ENCODE measurements around the gene TGOLN2. TPM values are rescaled to one million over a fixed set of nuclear protein-coding genes. Genes with fewer than 3 reads are reported as not detected.
"Not testable (repeated sequence)": the region's sequence is repeated elsewhere in the genome, so short reads cannot be mapped to it uniquely, and the experiment has no call there.

Gene TGOLN2
- total RNA-seq, 1 donor from 2014 or later: 171 TPM

- DNase-seq (no peak), ATAC-seq (peak; percentile 3 to 4)
- H3K36me3 ChIP-seq: peaks cover 49% of the 10 kb centered on the region
- TF ChIP-seq CTCF (IDR thresholded peaks at IDR 0.05): no peak
- no peaks in the 10 kb centered on the region for H3K27me3 ChIP-seq (ENCODE audit: low read depth)
- no peaks in the 10 kb centered on the region for H3K9me3 ChIP-seq
- H3K4me3 ChIP-seq: peak overlapping the region; percentile 88
- H3K4me1 ChIP-seq: peaks cover 25% of the 10 kb centered on the region
- H3K27ac ChIP-seq: peak overlapping the region; percentile 90
- intact Hi-C loops (cut with DNase I): no loop called here
Measured at GRCh38 chr2:85355073-85355410, 27.3 kb upstream of the TGOLN2 start.

- intact Hi-C loops (cut with DNase I): no loop called here
- Histone ChIP-seq H3K9me3 (no peaks in the 10 kb centered on the region), H3K36me3 (peaks cover 51% of the 10 kb centered on the region), H3K4me3 (peak within 1 kb of the TSS; percentile 88), H3K4me1 (peaks cover 25% of the 10 kb centered on the region), H3K27me3 (ENCODE audit: low read depth) (no peaks in the 10 kb centered on the region), H3K27ac (peak within 1 kb of the TSS; percentile 90)
- ATAC-seq: peak; percentile 98 to 99
- TF ChIP-seq CTCF (IDR thresholded peaks at IDR 0.05): no peak
- peak; percentile 97 for DNase-seq
Measured at GRCh38 chr2:85354286-85355072, 26.7 kb upstream of the TGOLN2 start, which contains the start of the genes ELMOD3 and RETSAT. Gene ELMOD3, plus strand, starts transcription at chr2:85354769. Its CDS starts 2,430 bp downstream, at chr2:85357199. Gene RETSAT, minus strand, starts transcription at chr2:85354528. Its CDS starts 21 bp downstream, at chr2:85354507.

GRCh38 chr2:85353876-85354285, 26.1 kb upstream of the TGOLN2 start:
- DNase-seq (peak; percentile 66), ATAC-seq (peak; percentile 60 to 76)
- Histone ChIP-seq H3K4me3 (peak overlapping the region; percentile 88), H3K4me1 (peaks cover 25% of the 10 kb centered on the region), H3K27me3 (ENCODE audit: low read depth) (no peaks in the 10 kb centered on the region), H3K36me3 (peaks cover 53% of the 10 kb centered on the region), H3K9me3 (no peaks in the 10 kb centered on the region), H3K27ac (peak overlapping the region; percentile 90)
- intact Hi-C loops (cut with DNase I): no loop called here
- no peak for TF ChIP-seq CTCF (IDR thresholded peaks at IDR 0.05)

- no peak for TF ChIP-seq CTCF (IDR thresholded peaks at IDR 0.05)
- Histone ChIP-seq H3K9me3 (no peaks in the 10 kb centered on the region), H3K27ac (no peak overlapping the region), H3K36me3 (peaks cover 84% of the 10 kb centered on the region), H3K4me3 (no peak overlapping the region), H3K4me1 (peaks cover 2% of the 10 kb centered on the region), H3K27me3 (ENCODE audit: low read depth) (no peaks in the 10 kb centered on the region)
- ATAC-seq: no peak
- intact Hi-C loops (cut with DNase I): no loop called here
- DNase-seq: no peak
Measured at GRCh38 chr2:85347599-85347998, 19.8 kb upstream of the TGOLN2 start.

- H3K36me3 ChIP-seq: peaks cover 72% of the 10 kb centered on the region
- TF ChIP-seq CTCF (IDR thresholded peaks at IDR 0.05): no peak
- no peak overlapping the region for H3K27ac ChIP-seq
- ATAC-seq (peak in 1 of 2 donors; percentile 4), DNase-seq (no peak)
- no peaks in the 10 kb centered on the region for H3K4me1 ChIP-seq
- no peaks in the 10 kb centered on the region for H3K9me3 ChIP-seq
- no peak overlapping the region for H3K4me3 ChIP-seq
- intact Hi-C loops (cut with DNase I): no loop called here
- no peaks in the 10 kb centered on the region for H3K27me3 ChIP-seq (ENCODE audit: low read depth)
Measured at GRCh38 chr2:85344356-85344954, 16.7 kb upstream of the TGOLN2 start.

- H3K4me1 ChIP-seq; intact Hi-C loops (cut with DNase I); H3K9me3 ChIP-seq; H3K27ac ChIP-seq; DNase-seq; H3K27me3 ChIP-seq (ENCODE audit: low read depth); H3K4me3 ChIP-seq: not testable (repeated sequence)
- H3K36me3 ChIP-seq: peaks cover 65% of the 10 kb centered on the region
- peak in 1 of 2 donors; percentile 18 for ATAC-seq
Measured at GRCh38 chr2:85343207-85343895, 15.6 kb upstream of the TGOLN2 start.
